ENCODE results near the gene SPATA16.

SPATA16 gene

DNA sequence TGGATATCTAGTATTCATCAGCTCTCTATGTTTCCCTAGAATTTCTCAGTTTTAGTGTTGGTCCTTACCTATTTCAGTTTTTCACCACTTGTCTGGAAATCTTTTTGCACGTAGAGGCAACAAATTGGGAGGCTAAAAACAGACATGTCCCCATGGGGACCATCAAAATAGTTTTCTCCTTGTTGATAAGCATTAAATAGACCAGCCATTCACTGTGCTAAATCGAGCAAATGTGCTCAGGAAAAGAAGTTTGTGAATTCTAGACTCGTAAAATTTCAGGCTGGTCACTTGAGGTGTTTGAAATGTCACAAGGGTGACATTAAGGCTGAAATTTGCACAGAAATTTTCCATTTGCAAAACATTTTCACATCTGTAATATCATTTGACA is 102.6 kb downstream of the SPATA16 start:
- Histone ChIP-seq H3K9me3 (ENCODE audit: insufficient read depth, low read length, severe bottlenecking) (no peaks in the 10 kb centered on the region), H2AFZ (ENCODE audit: low read depth, low read length) (no peak overlapping the region), H3K4me1 (ENCODE audit: insufficient read depth, low read length) (no peaks in the 10 kb centered on the region), H3K36me3 (ENCODE audit: insufficient read depth, low read length) (no peaks in the 10 kb centered on the region), H3K27ac (ENCODE audit: low read length) (no peak overlapping the region), H3K9ac (ENCODE audit: low read depth, low read length) (no peak overlapping the region), H3K27me3 (ENCODE audit: insufficient read depth, low read length, poor library complexity) (no peaks in the 10 kb centered on the region), H4K20me1 (ENCODE audit: insufficient read depth, low read length) (no peaks in the 10 kb centered on the region), H3K79me2 (ENCODE audit: insufficient read depth, low read length) (no peaks in the 10 kb centered on the region), H3K4me2 (ENCODE audit: insufficient read depth, low read length) (no peak overlapping the region), H3K4me3 (ENCODE audit: low read depth in 1 of 2, low read length in 2 of 2) (no peak overlapping the region)
- ATAC-seq (ENCODE audit: insufficient read depth, low read depth) (no peak), DNase-seq (no peak)
- TF ChIP-seq EZH2 (IDR thresholded peaks at IDR 0.05; ENCODE audit: borderline replicate concordance, low read depth, low read length, severe bottlenecking) (no peak), CTCF (IDR thresholded peaks at IDR 0.05; ENCODE audit: borderline replicate concordance, extremely low read depth, low read length, poor library complexity, severe bottlenecking) (no peak)

DNA sequence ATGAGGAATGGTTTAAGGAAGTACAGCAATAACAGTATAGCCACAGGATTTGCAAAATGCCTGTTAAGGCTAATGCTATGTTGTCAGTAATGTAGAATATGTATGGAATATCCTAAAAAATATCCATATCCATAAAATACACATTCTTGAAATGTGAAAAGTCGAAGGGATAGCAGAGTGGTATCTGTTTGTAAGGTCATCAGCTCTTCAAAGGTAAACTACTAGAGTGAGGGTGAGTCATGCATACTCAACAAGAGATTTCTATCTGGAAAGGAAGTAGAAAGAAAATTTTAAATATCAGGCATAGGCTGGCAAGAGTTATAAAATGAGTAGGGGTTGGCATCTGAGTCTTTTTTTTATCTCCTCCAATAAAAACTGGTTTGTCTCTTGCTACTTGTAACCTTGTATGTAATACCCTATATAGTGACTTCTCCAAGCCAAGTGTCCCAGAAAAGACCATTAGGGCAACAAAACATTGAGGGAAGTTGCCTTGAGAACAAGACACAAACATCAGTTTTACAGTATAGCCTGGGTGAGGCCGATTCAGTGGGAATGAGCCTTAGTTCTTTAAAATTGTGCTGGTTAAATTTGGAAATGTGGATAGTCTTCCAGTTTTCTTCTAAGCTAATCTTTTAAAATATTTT is 103.1 kb downstream of the SPATA16 start:
- Histone ChIP-seq H3K4me1 (ENCODE audit: insufficient read depth, low read length) (no peaks in the 10 kb centered on the region), H3K4me2 (ENCODE audit: insufficient read depth, low read length) (no peak overlapping the region), H4K20me1 (ENCODE audit: insufficient read depth, low read length) (no peaks in the 10 kb centered on the region), H3K27me3 (ENCODE audit: insufficient read depth, low read length, poor library complexity) (no peaks in the 10 kb centered on the region), H3K9ac (ENCODE audit: low read depth, low read length) (no peak overlapping the region), H3K27ac (ENCODE audit: low read length) (no peak overlapping the region), H3K36me3 (ENCODE audit: insufficient read depth, low read length) (no peaks in the 10 kb centered on the region), H3K79me2 (ENCODE audit: insufficient read depth, low read length) (no peaks in the 10 kb centered on the region), H3K9me3 (ENCODE audit: insufficient read depth, low read length, severe bottlenecking) (no peaks in the 10 kb centered on the region), H3K4me3 (ENCODE audit: low read depth in 1 of 2, low read length in 2 of 2) (no peak overlapping the region), H2AFZ (ENCODE audit: low read depth, low read length) (no peak overlapping the region)
- TF ChIP-seq CTCF (IDR thresholded peaks at IDR 0.05; ENCODE audit: borderline replicate concordance, extremely low read depth, low read length, poor library complexity, severe bottlenecking) (no peak), EZH2 (IDR thresholded peaks at IDR 0.05; ENCODE audit: borderline replicate concordance, low read depth, low read length, severe bottlenecking) (no peak)
- ATAC-seq (ENCODE audit: insufficient read depth, low read depth) (no peak), DNase-seq (no peak)

GRCh38 chr3:173030273-173030672 is 110.8 kb downstream of the SPATA16 start:
- no peaks in the 10 kb centered on the region for H4K20me1 ChIP-seq (ENCODE audit: insufficient read depth, low read length)
- DNase-seq = no peak
- TF ChIP-seq EZH2 (IDR thresholded peaks at IDR 0.05; ENCODE audit: borderline replicate concordance, low read depth, low read length, severe bottlenecking) (no peak), CTCF (IDR thresholded peaks at IDR 0.05; ENCODE audit: borderline replicate concordance, extremely low read depth, low read length, poor library complexity, severe bottlenecking) (no peak)
- ATAC-seq (ENCODE audit: insufficient read depth, low read depth) = no peak
- no peaks in the 10 kb centered on the region for H3K36me3 ChIP-seq (ENCODE audit: insufficient read depth, low read length)
- H3K79me2 ChIP-seq (ENCODE audit: insufficient read depth, low read length) = no peaks in the 10 kb centered on the region
- no peak overlapping the region for H3K9ac ChIP-seq (ENCODE audit: low read depth, low read length)
- H2AFZ ChIP-seq (ENCODE audit: low read depth, low read length) = no peak overlapping the region
- H3K4me2 ChIP-seq (ENCODE audit: insufficient read depth, low read length) = no peak overlapping the region
- H3K27me3 ChIP-seq (ENCODE audit: insufficient read depth, low read length, poor library complexity) = peaks cover 2% of the 10 kb centered on the region
- H3K4me1 ChIP-seq (ENCODE audit: insufficient read depth, low read length) = no peaks in the 10 kb centered on the region
- H3K9me3 ChIP-seq (ENCODE audit: insufficient read depth, low read length, severe bottlenecking) = no peaks in the 10 kb centered on the region
- H3K27ac ChIP-seq (ENCODE audit: low read length) = no peak overlapping the region
- H3K4me3 ChIP-seq (ENCODE audit: low read depth in 1 of 2, low read length in 2 of 2) = no peak overlapping the region
